Trophoblast cell (in vitro differentiated cells and primary cell): ENCODE data around the gene EFCAB14.

Experiments used
- DNase-seq, 2 donors: peaks; one replicate each; pipeline ENCODE4 v3.0.0-alpha.2; 2016
- H2AFZ ChIP-seq: 2 replicates; pipeline ENCODE4 v1.6.1; 2013; ENCODE audit warnings: low read length, moderate library complexity, mild to moderate bottlenecking; ENCODE audit not compliant: insufficient read depth, poor library complexity
- H2AK5ac ChIP-seq: 2 replicates; pipeline ENCODE4 v1.6.1; 2013; ENCODE audit warnings: mild to moderate bottlenecking, low read length
- H2BK120ac ChIP-seq: 2 replicates; pipeline ENCODE4 v1.6.1; 2013; ENCODE audit warnings: low read length, mild to moderate bottlenecking, moderate library complexity; ENCODE audit not compliant: insufficient read depth, poor library complexity
- H2BK12ac ChIP-seq: 2 replicates; pipeline ENCODE4 v1.6.1; 2013; ENCODE audit warnings: mild to moderate bottlenecking, low read length, moderate library complexity
- H2BK5ac ChIP-seq: 2 replicates; pipeline ENCODE4 v1.6.1; 2013; ENCODE audit warnings: low read length, low read depth, moderate library complexity, mild to moderate bottlenecking; ENCODE audit not compliant: poor library complexity
- H3K14ac ChIP-seq: 2 replicates; pipeline ENCODE4 v1.6.1; 2013; ENCODE audit warnings: mild to moderate bottlenecking, low read length
- H3K18ac ChIP-seq: 2 replicates; pipeline ENCODE4 v1.6.1; 2013; ENCODE audit warnings: mild to moderate bottlenecking, low read length
- H3K23ac ChIP-seq: 2 replicates; pipeline ENCODE4 v1.6.1; 2013; ENCODE audit warnings: low read length
- H3K27ac ChIP-seq: 2 replicates; pipeline ENCODE4 v1.5.1; 2013; ENCODE audit warnings: low read depth, mild to moderate bottlenecking, inconsistent platforms, low read length, moderate library complexity
- H3K27me3 ChIP-seq: 2 replicates; pipeline ENCODE4 v1.6.1; 2013; ENCODE audit warnings: inconsistent platforms, mild to moderate bottlenecking, low read length, moderate library complexity; ENCODE audit not compliant: insufficient read depth
- H3K36me3 ChIP-seq, 2 experiments: 1 replicate in 1 of 2; 2 replicates in 1 of 2; pipeline ENCODE4 v1.6.1; 2013; ENCODE audit warnings: low read length in 2 of 2, mild to moderate bottlenecking in 2 of 2, moderate library complexity in 1 of 2; ENCODE audit not compliant: insufficient read depth in 2 of 2, control insufficient read depth in 1 of 2
- H3K4ac ChIP-seq: 2 replicates; pipeline ENCODE4 v1.6.1; 2013; ENCODE audit warnings: low read depth, mild to moderate bottlenecking, low read length, moderate library complexity
- H3K4me1 ChIP-seq, 2 experiments: 1 replicate in 1 of 2; 2 replicates in 1 of 2; pipeline ENCODE4 v1.6.1; 2013; ENCODE audit warnings: low read length in 2 of 2, mild to moderate bottlenecking in 2 of 2, moderate library complexity in 1 of 2; ENCODE audit not compliant: insufficient read depth in 2 of 2, control insufficient read depth in 1 of 2
- H3K4me2 ChIP-seq: 2 replicates; pipeline ENCODE4 v1.6.1; 2013; ENCODE audit warnings: inconsistent platforms, mild to moderate bottlenecking, low read length, moderate library complexity
- H3K4me3 ChIP-seq: 2 replicates; pipeline ENCODE4 v1.5.1; 2013; ENCODE audit warnings: mild to moderate bottlenecking, low read depth, low read length, inconsistent platforms
- H3K79me1 ChIP-seq: one replicate; pipeline ENCODE4 v1.6.1; 2013; ENCODE audit warnings: low read length
- H3K79me2 ChIP-seq: 2 replicates; pipeline ENCODE4 v1.6.1; 2013; ENCODE audit warnings: low read length, mild to moderate bottlenecking; ENCODE audit not compliant: control insufficient read depth, insufficient read depth, poor library complexity
- H3K9ac ChIP-seq: 2 replicates; pipeline ENCODE4 v1.6.1; 2013; ENCODE audit warnings: mild to moderate bottlenecking, low read length
- H3K9me3 ChIP-seq: 2 replicates; pipeline ENCODE4 v1.6.1; 2013; ENCODE audit warnings: low read depth, mild to moderate bottlenecking, control low read depth, inconsistent platforms, low read length; ENCODE audit not compliant: insufficient read depth
- H4K12ac ChIP-seq: 2 replicates; pipeline ENCODE4 v1.6.1; 2013; ENCODE audit warnings: low read depth, mild to moderate bottlenecking, low read length, moderate library complexity
- H4K8ac ChIP-seq: 2 replicates; pipeline ENCODE4 v1.6.1; 2013; ENCODE audit warnings: low read depth, mild to moderate bottlenecking, low read length, moderate library complexity
- H4K91ac ChIP-seq: one replicate; pipeline ENCODE4 v1.6.1; 2013; ENCODE audit warnings: low read depth, mild to moderate bottlenecking, low read length, moderate library complexity
- WGBS: extraction: QIAGEN DNeasy Blood & Tissue Kit; methylation state at CpG from one replicate; pipeline ENCODE4 v1.1.7; 2013; ENCODE audit warnings: missing lambda C conversion rate; ENCODE audit not compliant: insufficient read length, insufficient coverage; ENCODE audit errors: extremely low coverage; 5-methylcytosine and 5-hydroxymethylcytosine counted together

Gene EFCAB14

GRCh38 chr1:46659307-46659870, 59.5 kb downstream of the EFCAB14 start:
- Histone ChIP-seq H3K27me3 (no peaks in the 10 kb centered on the region), H3K36me3 (no peaks in the 10 kb centered on the region), H3K4me3 (no peak overlapping the region), H2BK5ac (no peak overlapping the region), H3K79me2 (no peaks in the 10 kb centered on the region), H4K91ac (no peak overlapping the region), H3K4ac (no peak overlapping the region), H3K18ac (no peak overlapping the region), H3K79me1 (no peaks in the 10 kb centered on the region), H3K14ac (no peak overlapping the region), H4K8ac (no peak overlapping the region), H3K4me1 (no peaks in the 10 kb centered on the region), H3K27ac (no peak overlapping the region), H3K9me3 (no peaks in the 10 kb centered on the region), H3K9ac (no peak overlapping the region), H2AFZ (no peak overlapping the region), H3K4me2 (no peak overlapping the region), H2BK120ac (no peak overlapping the region), H2BK12ac (no peak overlapping the region), H2AK5ac (no peak overlapping the region), H4K12ac (no peak overlapping the region), H3K23ac (no peak overlapping the region)
- WGBS, result no CpG with 5 or more reads among the region's 2 CpGs
- DNase-seq, result no peak

GRCh38 chr1:46657775-46658174, 61.1 kb downstream of the EFCAB14 start:
- Histone ChIP-seq H3K36me3 (peaks cover 0 to 2% of the 10 kb centered on the region in 2 experiments), H4K12ac (no peak overlapping the region), H2BK5ac (no peak overlapping the region), H3K4me2 (no peak overlapping the region), H3K9ac (no peak overlapping the region), H3K9me3 (no peaks in the 10 kb centered on the region), H3K4ac (no peak overlapping the region), H2AFZ (no peak overlapping the region), H2AK5ac (no peak overlapping the region), H3K23ac (no peak overlapping the region), H3K27me3 (no peaks in the 10 kb centered on the region), H2BK12ac (no peak overlapping the region), H3K4me3 (no peak overlapping the region), H3K18ac (no peak overlapping the region), H2BK120ac (no peak overlapping the region), H4K91ac (no peak overlapping the region), H3K27ac (no peak overlapping the region), H4K8ac (no peak overlapping the region), H3K79me1 (no peaks in the 10 kb centered on the region), H3K14ac (no peak overlapping the region), H3K79me2 (no peaks in the 10 kb centered on the region), H3K4me1 (no peaks in the 10 kb centered on the region)
- no peak for DNase-seq
- no CpG with 5 or more reads among the region's 1 CpG for WGBS

- Histone ChIP-seq H2BK12ac (no peak overlapping the region), H4K12ac (no peak overlapping the region), H3K79me2 (no peaks in the 10 kb centered on the region), H3K27me3 (no peaks in the 10 kb centered on the region), H3K4me3 (no peak overlapping the region), H2BK120ac (no peak overlapping the region), H3K4me1 (no peaks in the 10 kb centered on the region), H4K91ac (no peak overlapping the region), H3K4me2 (no peak overlapping the region), H3K36me3 (peaks cover 0 to 2% of the 10 kb centered on the region in 2 experiments), H3K9ac (no peak overlapping the region), H3K18ac (no peak overlapping the region), H3K23ac (no peak overlapping the region), H4K8ac (no peak overlapping the region), H3K79me1 (no peaks in the 10 kb centered on the region), H2AFZ (no peak overlapping the region), H3K27ac (no peak overlapping the region), H3K9me3 (no peaks in the 10 kb centered on the region), H3K4ac (no peak overlapping the region), H2BK5ac (no peak overlapping the region), H2AK5ac (no peak overlapping the region), H3K14ac (no peak overlapping the region)
- WGBS, result no CpG with 5 or more reads among the region's 2 CpGs
- DNase-seq, result no peak
Observed at GRCh38 chr1:46656643-46657042, 62.3 kb downstream of the EFCAB14 start.

- no peaks in the 10 kb centered on the region for H3K27me3 ChIP-seq
- no peaks in the 10 kb centered on the region for H3K79me1 ChIP-seq
- no peak overlapping the region for H2AFZ ChIP-seq
- H3K79me2 ChIP-seq, result no peaks in the 10 kb centered on the region
- H3K36me3 ChIP-seq, result peaks cover 0 to 2% of the 10 kb centered on the region in 2 experiments
- no peak overlapping the region for H3K4me3 ChIP-seq
- no peaks in the 10 kb centered on the region for H3K9me3 ChIP-seq
- no peak overlapping the region for H3K27ac ChIP-seq
- H3K4ac ChIP-seq, result no peak overlapping the region
- no peak overlapping the region for H4K12ac ChIP-seq
- no peak overlapping the region for H3K9ac ChIP-seq
- no peak overlapping the region for H2BK120ac ChIP-seq
- H3K23ac ChIP-seq, result no peak overlapping the region
- H4K91ac ChIP-seq, result no peak overlapping the region
- no peak overlapping the region for H3K14ac ChIP-seq
- H2AK5ac ChIP-seq, result no peak overlapping the region
- no peak overlapping the region for H3K18ac ChIP-seq
- no peak overlapping the region for H4K8ac ChIP-seq
- no peak for DNase-seq
- H2BK12ac ChIP-seq, result no peak overlapping the region
- H3K4me1 ChIP-seq, result no peaks in the 10 kb centered on the region
- H3K4me2 ChIP-seq, result no peak overlapping the region
- no peak overlapping the region for H2BK5ac ChIP-seq
Observed at GRCh38 chr1:46655848-46656247, 63.1 kb downstream of the EFCAB14 start.
